H7 (cell line): ENCODE results near the gene C4orf17. TPM values are rescaled to one million over a fixed set of nuclear protein-coding genes. Genes with fewer than 3 reads are reported as not detected.

Experiments used
- DNase-seq: peaks from one replicate; pipeline ENCODE4 v3.0.0; 2012
- H3K27me3 ChIP-seq: 2 replicates; pipeline ENCODE4 v1.6.0; 2011; ENCODE audit warnings: mild to moderate bottlenecking, low read length; ENCODE audit not compliant: control insufficient read depth, insufficient read depth
- H3K36me3 ChIP-seq: replicated peaks from 2 replicates; pipeline ENCODE4 v1.5.1; 2011; ENCODE audit warnings: low read length; ENCODE audit not compliant: control insufficient read depth, insufficient read depth
- H3K4me3 ChIP-seq: 2 replicates; pipeline ENCODE4 v1.5.1; 2011; ENCODE audit warnings: low read depth, mild to moderate bottlenecking, control low read depth, low read length, moderate library complexity; ENCODE audit not compliant: insufficient read depth
- total RNA-seq: library from RNA; depleted of rRNA; stranded (reverse); fragments of >200 nt; shearing (Covaris generic); gene quantifications from 2 replicates; pipeline ENCODE4 v1.2.3, GENCODE V29; 2014; rRNA removed

The C4orf17 gene
- total RNA-seq, 1 experiment from 2014 or later: not detected

DNA sequence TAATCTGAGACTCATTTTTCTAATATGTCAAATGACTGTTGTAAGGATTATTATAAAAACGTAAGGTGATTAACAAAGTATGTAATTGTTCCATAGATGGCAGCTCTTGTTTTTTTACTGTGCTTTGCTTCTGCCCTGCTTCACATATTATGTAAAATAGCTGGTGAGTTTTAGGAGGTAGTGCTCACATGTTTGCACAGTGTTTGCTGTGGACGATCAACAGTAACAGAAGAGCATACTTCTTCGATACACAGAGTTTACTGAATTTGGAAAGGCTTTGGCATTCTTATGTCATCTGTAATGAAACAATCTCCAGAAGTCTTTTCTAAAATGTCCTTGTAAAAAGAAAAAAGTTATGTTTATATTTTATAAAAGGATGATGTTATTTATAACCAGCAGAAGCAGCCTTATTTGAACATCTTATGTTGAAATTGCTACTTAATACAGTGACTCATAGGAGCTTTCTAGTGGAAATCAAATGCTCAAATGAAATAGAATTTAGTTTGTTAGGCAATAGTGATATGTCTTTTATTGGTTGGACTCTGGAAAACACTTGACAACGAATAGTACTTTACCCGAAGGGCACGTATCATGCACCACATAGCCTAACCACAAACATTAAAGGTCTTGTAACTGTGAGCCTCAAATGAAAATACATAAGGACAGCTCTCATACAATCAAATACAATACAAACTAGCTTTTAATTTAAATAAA lies 61.9 kb downstream of the C4orf17 start:
- DNase-seq: no peak
- no peaks in the 10 kb centered on the region for H3K36me3 ChIP-seq
- H3K27me3 ChIP-seq: no peaks in the 10 kb centered on the region
- no peak overlapping the region for H3K4me3 ChIP-seq

DNA sequence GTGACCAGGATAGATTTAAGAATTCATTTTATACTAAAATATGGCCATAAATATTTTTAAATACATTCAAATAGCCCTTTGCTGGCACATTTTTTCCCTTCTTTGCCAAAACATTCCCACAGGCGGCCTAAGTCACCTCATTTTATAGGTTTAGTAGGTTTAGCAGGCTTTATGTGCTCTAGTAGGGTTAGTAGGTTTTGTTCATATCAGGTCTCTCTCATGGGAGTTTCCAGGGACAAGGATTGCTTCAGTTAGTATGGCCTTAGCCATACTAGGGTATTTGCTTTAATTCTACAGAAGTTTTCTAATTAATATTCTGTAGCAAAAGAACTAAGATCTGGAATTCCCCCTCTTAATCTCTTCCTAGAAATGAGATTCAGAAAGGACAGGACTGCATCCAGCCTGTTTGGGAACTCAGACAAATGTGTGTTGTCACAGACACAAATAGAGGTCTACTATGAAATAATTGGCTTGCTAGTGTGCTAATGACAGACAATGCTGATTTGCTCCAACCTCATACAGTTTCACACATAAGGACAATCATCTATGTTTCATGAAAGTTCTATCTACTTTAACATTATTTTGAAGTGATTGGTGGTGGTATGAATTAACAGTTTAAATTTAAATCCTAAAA lies 63.0 kb downstream of the C4orf17 start:
- DNase-seq: no peak
- H3K4me3 ChIP-seq: no peak overlapping the region
- H3K27me3 ChIP-seq: no peaks in the 10 kb centered on the region
- H3K36me3 ChIP-seq: no peaks in the 10 kb centered on the region

DNA sequence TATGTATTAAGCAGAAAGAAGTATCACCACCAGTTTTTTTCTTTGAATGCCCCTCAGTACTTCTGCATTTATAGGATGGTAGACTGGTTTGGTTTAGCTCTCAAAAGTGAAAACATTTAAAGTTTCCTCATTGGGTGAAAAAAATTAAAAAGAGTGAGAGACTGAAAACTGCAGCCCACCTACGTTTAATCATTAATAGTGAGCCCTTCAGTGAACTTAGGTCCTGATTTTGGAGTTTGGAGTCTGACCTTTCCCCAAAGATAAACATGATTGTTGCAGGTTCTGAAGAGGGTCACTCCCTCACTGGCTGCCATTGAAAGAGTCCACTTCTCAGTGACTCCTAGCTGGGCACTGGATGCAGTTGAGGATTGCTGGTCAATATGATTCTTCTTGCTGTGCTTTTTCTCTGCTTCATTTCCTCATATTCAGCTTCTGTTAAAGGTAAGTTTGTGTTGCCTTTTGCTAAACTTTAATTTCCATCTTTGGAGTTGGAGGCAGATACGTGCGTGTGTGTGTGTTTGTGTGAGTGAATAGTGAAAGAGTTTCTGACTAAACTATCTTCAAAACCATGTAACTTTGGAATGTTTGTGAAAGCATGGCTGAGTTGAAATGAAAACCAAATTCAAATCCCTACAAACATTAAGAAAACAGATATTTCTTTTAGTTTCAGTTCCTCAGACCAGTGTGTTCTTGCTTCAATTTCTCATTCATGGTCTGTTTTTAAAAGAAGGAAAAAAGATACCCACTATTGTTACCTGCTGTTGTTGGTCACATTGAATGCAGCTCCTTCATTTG lies 63.9 kb downstream of the C4orf17 start, which contains the start of gene MTTP:
TSS of gene MTTP (plus strand) at position 295 of the 795 bp plus-strand sequence. CDS start at position 381, 86 bp downstream.
- DNase-seq: peak; percentile 8
- H3K27me3 ChIP-seq: no peaks in the 10 kb centered on the region

DNA sequence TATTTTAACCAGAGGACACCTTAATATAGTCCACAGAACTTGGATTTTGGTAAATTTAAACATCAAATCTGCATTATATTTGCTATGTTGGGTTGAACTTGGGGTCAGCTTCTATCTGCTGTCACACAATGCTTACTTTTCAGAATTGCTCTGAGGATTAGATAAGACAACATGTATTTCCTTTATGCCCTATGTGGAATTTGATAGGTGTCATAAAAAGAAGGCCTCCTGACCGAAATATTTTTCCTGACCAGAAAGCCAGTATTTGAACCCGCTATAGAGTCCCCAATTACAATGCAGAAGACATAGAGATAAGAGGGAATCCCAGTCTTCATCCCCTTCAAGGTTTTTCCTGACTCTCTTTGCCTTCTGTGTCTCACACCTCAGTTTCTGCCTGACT lies 67.9 kb downstream of the C4orf17 start:
- no peak for DNase-seq
- Histone ChIP-seq H3K27me3 (no peaks in the 10 kb centered on the region), H3K36me3 (no peaks in the 10 kb centered on the region), H3K4me3 (no peak overlapping the region)

More for the DNA sequence above, 63.9 kb downstream of the C4orf17 start, which contains the start of gene MTTP:
- H3K4me3 ChIP-seq: no peak within 1 kb of the TSS
- no peaks in the 10 kb centered on the region for H3K36me3 ChIP-seq

DNA sequence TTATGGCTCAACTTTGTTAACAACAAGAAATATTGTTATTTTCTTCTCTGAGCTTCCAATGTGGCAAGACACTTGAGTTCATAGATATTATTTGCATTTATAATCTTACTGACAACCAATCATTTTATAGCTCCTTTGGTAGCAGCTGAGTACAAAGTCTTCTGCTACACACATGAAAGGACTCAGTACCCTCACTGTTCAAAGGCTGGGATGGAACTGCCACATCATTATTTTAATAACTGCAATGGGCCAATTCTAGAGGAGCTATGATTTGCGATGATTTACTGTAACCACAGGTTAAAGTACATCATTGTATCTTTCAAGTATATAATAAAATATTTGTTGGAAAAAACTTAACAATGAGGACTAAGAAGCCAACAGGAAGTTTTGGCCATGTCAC lies 74.7 kb downstream of the C4orf17 start:
- Histone ChIP-seq H3K27me3 (no peaks in the 10 kb centered on the region), H3K36me3 (no peaks in the 10 kb centered on the region), H3K4me3 (no peak overlapping the region)
- no peak for DNase-seq

DNA sequence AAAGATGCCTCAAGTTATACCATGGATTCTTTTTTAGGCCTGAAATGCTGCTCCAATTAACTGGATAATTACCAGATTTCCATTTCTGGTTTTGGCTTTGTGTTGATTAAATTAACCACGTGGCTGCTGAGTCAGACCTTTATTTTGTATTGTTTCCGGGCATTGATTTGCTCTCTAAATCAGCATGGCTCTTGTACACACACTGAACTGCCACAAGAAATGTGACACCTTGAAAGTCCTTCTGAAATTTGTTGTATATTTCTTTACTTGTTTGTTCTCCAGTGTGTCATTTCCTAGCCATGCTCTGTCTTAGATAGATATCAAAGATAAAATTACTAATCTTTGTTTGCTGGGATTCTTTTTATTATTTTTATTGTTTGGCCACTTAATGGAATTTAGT lies 75.5 kb downstream of the C4orf17 start:
- no peak overlapping the region for H3K4me3 ChIP-seq
- H3K36me3 ChIP-seq: no peaks in the 10 kb centered on the region
- DNase-seq: no peak
- no peaks in the 10 kb centered on the region for H3K27me3 ChIP-seq

DNA sequence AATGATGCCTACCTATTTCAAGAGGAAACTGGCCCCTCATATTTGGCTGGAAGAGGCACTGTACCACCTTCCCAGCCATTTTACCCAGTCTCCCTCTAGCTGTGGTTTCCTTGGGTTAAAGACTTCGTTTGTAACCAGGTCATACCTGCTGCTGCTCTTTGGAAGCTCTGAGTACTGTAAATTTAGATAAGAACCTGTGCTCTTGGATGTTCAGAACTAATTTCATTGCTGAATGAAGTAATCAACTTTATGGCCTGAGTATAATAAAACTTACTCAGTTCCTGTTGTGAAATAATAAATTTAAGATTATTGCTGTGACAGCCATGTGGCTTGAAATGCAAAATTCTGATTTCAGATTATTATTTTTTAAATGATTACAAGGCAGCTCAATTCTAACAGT lies 76.0 kb downstream of the C4orf17 start:
- no peak for DNase-seq
- Histone ChIP-seq H3K4me3 (no peak overlapping the region), H3K36me3 (no peaks in the 10 kb centered on the region), H3K27me3 (no peaks in the 10 kb centered on the region)

DNA sequence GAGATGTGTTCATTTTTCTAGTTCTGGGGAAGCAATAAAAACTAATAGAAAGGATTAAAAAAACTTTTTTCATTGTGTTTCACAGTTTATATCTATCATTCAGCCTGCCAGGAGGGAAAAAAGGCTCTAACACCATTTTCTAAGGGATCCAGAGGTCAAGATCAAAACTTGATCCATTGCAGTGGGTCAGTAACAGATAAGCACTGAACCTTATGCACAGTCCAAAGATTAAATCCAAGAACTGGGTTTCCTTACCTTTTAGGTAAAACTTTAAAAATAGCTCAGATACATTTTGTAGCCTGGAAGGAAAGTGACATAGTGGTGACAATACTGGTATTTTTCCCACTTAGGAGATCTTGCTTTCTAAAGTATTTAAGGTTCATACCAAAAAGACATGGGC lies 76.5 kb downstream of the C4orf17 start:
- no peak for DNase-seq
- H3K27me3 ChIP-seq: no peaks in the 10 kb centered on the region
- H3K36me3 ChIP-seq: no peaks in the 10 kb centered on the region
- H3K4me3 ChIP-seq: no peak overlapping the region

DNA sequence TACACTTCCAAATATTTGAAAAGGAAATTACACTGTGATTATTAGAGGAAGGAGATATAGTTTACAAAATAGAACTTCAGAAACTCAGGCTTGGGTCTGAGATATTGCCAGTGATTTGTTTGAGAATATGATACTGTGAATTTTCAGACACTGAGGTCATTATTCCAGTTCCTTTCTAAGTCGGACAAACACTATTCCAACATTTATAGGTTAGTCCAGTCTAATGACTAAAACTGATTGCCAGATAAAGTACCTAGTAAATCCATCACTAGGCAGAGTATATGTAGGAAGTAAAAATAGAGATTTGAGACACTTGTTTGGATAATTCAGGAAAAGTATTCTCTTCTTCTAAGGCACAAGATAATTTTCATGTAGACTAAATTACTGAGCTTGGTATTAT lies 77.0 kb downstream of the C4orf17 start:
- Histone ChIP-seq H3K36me3 (no peaks in the 10 kb centered on the region), H3K4me3 (no peak overlapping the region), H3K27me3 (no peaks in the 10 kb centered on the region)
- no peak for DNase-seq

DNA sequence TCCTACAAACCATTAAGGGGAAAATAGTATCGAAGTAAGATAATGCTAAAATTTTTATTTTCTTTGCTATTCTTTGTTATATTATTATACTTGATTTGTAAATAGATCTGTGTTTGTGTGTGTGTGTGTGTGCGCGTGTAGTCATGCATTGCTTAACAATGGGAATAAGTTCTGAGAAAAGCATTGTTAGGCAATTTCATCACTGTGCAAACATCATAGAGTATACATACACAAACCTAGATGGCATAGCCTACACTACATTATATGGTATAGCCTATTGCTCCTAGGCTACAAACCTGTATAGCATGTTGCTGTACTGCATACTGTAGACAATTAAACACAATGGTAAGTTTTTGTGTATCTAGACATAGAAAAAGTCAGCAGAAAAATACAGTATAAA lies 80.9 kb downstream of the C4orf17 start:
- no peak overlapping the region for H3K4me3 ChIP-seq
- no peak for DNase-seq
- H3K27me3 ChIP-seq: no peaks in the 10 kb centered on the region
- H3K36me3 ChIP-seq: no peaks in the 10 kb centered on the region

Other genes with a start within 250 kb of the C4orf17 start
- not detected in 2 replicates for gene ADH1A, start 220.0 kb upstream of the C4orf17 start, total RNA-seq
- gene ADH1B, start 189.6 kb upstream of the C4orf17 start, total RNA-seq: not detected in 2 replicates
- gene ADH1C, start 158.3 kb upstream of the C4orf17 start, total RNA-seq: not detected in 2 replicates
- gene ADH7, start 75.7 kb upstream of the C4orf17 start, total RNA-seq: not detected in 2 replicates
- gene TRMT10A, start 53.0 kb downstream of the C4orf17 start, total RNA-seq: 3.8 and 6.5 TPM in 2 replicates
- gene MTTP, start 63.8 kb downstream of the C4orf17 start, total RNA-seq: 0.04 and 0.14 TPM in 2 replicates
- not detected in 2 replicates for gene C4orf54, start 146.8 kb downstream of the C4orf17 start, total RNA-seq